HEK293 (cell line): Measurements from ENCODE around the gene DDX54.

ENCODE experiments used
- CTCF ChIA-PET: fragments of 350-600 bp; formaldehyde crosslinking; extraction: SDS; loops from one replicate; lab custom pipeline; 2021; ENCODE audit warnings: antibody characterized with exemption; lab: Yijun Ruan, JAX
- POLR2A ChIA-PET: fragments of 300-600 bp; formaldehyde crosslinking; extraction: SDS; loops from one replicate; lab custom pipeline; 2020; ENCODE audit warnings: antibody characterized with exemption, inconsistent platforms; lab: Yijun Ruan, JAX
- H3K27ac ChIP-seq: fragments of 200-500 bp; sonication (Bioruptor generic); 2 replicates; pipeline ENCODE4 v1.5.1; 2014; ENCODE audit warnings: low read depth, low read length, control low read depth, inconsistent platforms; ENCODE audit errors: extremely low read depth
- H3K36me3 ChIP-seq, 2 experiments: fragments of 200-500 bp in 1 of 2; sonication (Bioruptor generic) in 1 of 2; 1 replicate in 1 of 2; 2 replicates in 1 of 2; pipeline ENCODE4 v1.5.1; 2014 to 2017; ENCODE audit warnings: inconsistent platforms in 2 of 2, low read length in 2 of 2; ENCODE audit not compliant: control insufficient read depth in 2 of 2, insufficient read depth in 1 of 2
- H3K4me1 ChIP-seq: fragments of 200-500 bp; sonication (Bioruptor generic); 2 replicates; pipeline ENCODE4 v1.5.1; 2014; ENCODE audit warnings: mild to moderate bottlenecking, low read length, inconsistent platforms; ENCODE audit not compliant: control insufficient read depth, insufficient read depth
- H3K4me3 ChIP-seq: 2 replicates; pipeline ENCODE4 v1.5.1; 2011; ENCODE audit warnings: low read depth, mild to moderate bottlenecking, control low read depth, low read length, moderate library complexity
- H3K9me3 ChIP-seq: fragments of 200-500 bp; sonication (Bioruptor generic); 2 replicates; pipeline ENCODE4 v1.5.1; 2014; ENCODE audit warnings: low read depth, low read length, inconsistent platforms; ENCODE audit not compliant: control insufficient read depth, insufficient read depth
- FEZF1 ChIP-seq: fragments of 450-650 bp; formaldehyde crosslinking; IDR thresholded peaks from 2 replicates; pipeline ENCODE4 v1.5.1; 2016; ENCODE audit warnings: missing biosample characterization, missing genetic modification characterization
- KLF8 ChIP-seq: fragments of 450-650 bp; formaldehyde crosslinking; IDR thresholded peaks from 2 replicates; pipeline ENCODE4 v1.5.1; 2016; ENCODE audit warnings: missing biosample characterization, missing genetic modification characterization
- SCRT2 ChIP-seq: fragments of 450-650 bp; formaldehyde crosslinking; IDR thresholded peaks from 2 replicates; pipeline ENCODE4 v1.5.1; 2016; ENCODE audit warnings: missing biosample characterization, missing genetic modification characterization
- ZBTB48 ChIP-seq: fragments of 450-650 bp; formaldehyde crosslinking; IDR thresholded peaks from 2 replicates; pipeline ENCODE4 v1.5.1; 2016; ENCODE audit warnings: missing biosample characterization, missing genetic modification characterization
- ZNF121 ChIP-seq: fragments of 450-650 bp; formaldehyde crosslinking; IDR thresholded peaks from 2 replicates; pipeline ENCODE4 v1.5.1; 2016; ENCODE audit warnings: missing biosample characterization, missing genetic modification characterization
- ZNF132 ChIP-seq: fragments of 450-650 bp; formaldehyde crosslinking; IDR thresholded peaks from 2 replicates; pipeline ENCODE4 v1.5.1; 2017; ENCODE audit warnings: missing biosample characterization, missing genetic modification characterization, borderline replicate concordance
- ZNF366 ChIP-seq: fragments of 450-650 bp; formaldehyde crosslinking; conservative IDR thresholded peaks from 2 replicates; pipeline ENCODE4 v1.5.1; 2016; ENCODE audit warnings: missing biosample characterization, missing genetic modification characterization
- ZNF423 ChIP-seq: fragments of 450-650 bp; formaldehyde crosslinking; IDR thresholded peaks from 2 replicates; pipeline ENCODE4 v1.5.1; 2016; ENCODE audit warnings: missing biosample characterization, missing genetic modification characterization
- ZNF473 ChIP-seq: fragments of 450-650 bp; formaldehyde crosslinking; IDR thresholded peaks from 2 replicates; pipeline ENCODE4 v1.5.1; 2017; ENCODE audit warnings: missing biosample characterization, missing genetic modification characterization
- ZNF768 ChIP-seq: fragments of 450-650 bp; formaldehyde crosslinking; IDR thresholded peaks from 2 replicates; pipeline ENCODE4 v1.5.1; 2018; ENCODE audit warnings: missing biosample characterization, mild to moderate bottlenecking, missing genetic modification characterization
- ZSCAN16 ChIP-seq: fragments of 450-650 bp; formaldehyde crosslinking; IDR thresholded peaks from 2 replicates; pipeline ENCODE4 v1.5.1; 2016; ENCODE audit warnings: missing biosample characterization, missing genetic modification characterization
- TF ChIP-seq, protein P1 (sequence below): fragments of 450-650 bp; formaldehyde crosslinking; IDR thresholded peaks from 2 replicates; pipeline ENCODE4 v1.5.1; 2016; ENCODE audit warnings: missing biosample characterization, missing genetic modification characterization
- TF ChIP-seq, protein P2 (sequence below): fragments of 450-650 bp; formaldehyde crosslinking; IDR thresholded peaks from 2 replicates; pipeline ENCODE4 v1.5.1; 2017; ENCODE audit warnings: missing biosample characterization, missing genetic modification characterization

DDX54 gene

DNA sequence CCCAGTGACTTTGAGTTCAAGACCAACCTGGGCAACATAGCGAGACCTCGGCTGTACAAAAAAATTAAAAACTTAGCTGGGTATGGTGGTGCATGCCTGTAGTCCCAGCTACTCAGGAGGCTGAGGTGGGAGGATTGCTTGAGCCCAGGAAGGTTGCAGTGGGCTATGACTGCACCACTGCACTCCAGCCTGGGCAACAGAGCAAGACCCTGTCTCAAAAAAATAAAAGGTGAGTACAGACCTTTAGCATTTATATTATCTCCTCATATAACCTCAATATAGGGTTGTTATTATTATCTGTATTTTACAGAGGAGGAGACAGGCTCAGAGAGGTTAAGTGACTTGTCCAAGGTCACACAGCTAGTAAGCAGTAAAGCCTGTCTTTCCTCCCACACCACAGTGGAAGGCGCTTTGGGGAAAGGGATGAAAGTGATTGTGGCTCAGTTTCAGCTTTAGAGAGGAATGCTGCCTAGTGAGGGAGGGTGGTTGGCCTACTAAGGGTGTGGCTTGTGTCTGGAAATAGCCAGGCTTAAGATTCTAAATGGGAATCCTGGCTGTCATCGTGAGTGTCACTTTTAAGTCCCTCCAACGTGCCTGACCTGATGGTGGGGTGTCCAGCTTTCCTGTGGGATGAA is 43.2 kb upstream of the DDX54 start:
- peaks cover 0 to 54% of the 10 kb centered on the region in 2 experiments; a peak in 1 of 3 replicates for H3K36me3 ChIP-seq
- no peaks in the 10 kb centered on the region for H3K9me3 ChIP-seq
- POLR2A ChIA-PET: no interaction called here
- H3K4me1 ChIP-seq: no peaks in the 10 kb centered on the region
- H3K27ac ChIP-seq: no peak overlapping the region
- CTCF ChIA-PET: no interaction called here
- TF ChIP-seq ZNF121 (tag by site-specific recombination): peak; percentile 65
- no peak for TF ChIP-seq ZSCAN16 (tag by site-specific recombination)
- no peak for TF ChIP-seq ZNF423 (tag by site-specific recombination)
- TF ChIP-seq KLF8 (tag by site-specific recombination): no peak
- TF ChIP-seq ZNF768 (tag by site-specific recombination): peak; percentile 80; the same call in 1 of the 2 replicates
- no peak overlapping the region for H3K4me3 ChIP-seq

GRCh38 chr12:113227686-113228391 is 42.6 kb upstream of the DDX54 start:
- no peak for TF ChIP-seq ZNF132
- no peak for TF ChIP-seq ZNF473 (tag by site-specific recombination)
- TF ChIP-seq ZNF768 (tag by site-specific recombination): peak; percentile 75
- no peak for TF ChIP-seq ZBTB48
- no peak for TF ChIP-seq FEZF1 (tag by site-specific recombination)
- H3K36me3 ChIP-seq: peaks cover 0 to 47% of the 10 kb centered on the region in 2 experiments; a peak in 1 of 3 replicates
- CTCF ChIA-PET: no interaction called here
- H3K27ac ChIP-seq: no peak overlapping the region
- H3K4me1 ChIP-seq: no peaks in the 10 kb centered on the region
- POLR2A ChIA-PET: interaction anchor here (0.6 kb wide), 1 partner anchor 31 kb away, joined by 9 read pairs; no protein-coding TSS in a partner anchor
- no peak overlapping the region for H3K4me3 ChIP-seq
- no peaks in the 10 kb centered on the region for H3K9me3 ChIP-seq

- Histone ChIP-seq H3K9me3 (no peaks in the 10 kb centered on the region), H3K27ac (no peak overlapping the region), H3K4me1 (no peaks in the 10 kb centered on the region), H3K4me3 (no peak overlapping the region), H3K36me3 (peaks cover 0 to 38% of the 10 kb centered on the region in 2 experiments; a peak in 1 of 3 replicates)
- TF ChIP-seq SCRT2 (tag by site-specific recombination) (no peak), ZNF366 (tag by site-specific recombination) (no peak), ZNF768 (tag by site-specific recombination) (no peak)
- TF ChIP-seq, protein P1, sequence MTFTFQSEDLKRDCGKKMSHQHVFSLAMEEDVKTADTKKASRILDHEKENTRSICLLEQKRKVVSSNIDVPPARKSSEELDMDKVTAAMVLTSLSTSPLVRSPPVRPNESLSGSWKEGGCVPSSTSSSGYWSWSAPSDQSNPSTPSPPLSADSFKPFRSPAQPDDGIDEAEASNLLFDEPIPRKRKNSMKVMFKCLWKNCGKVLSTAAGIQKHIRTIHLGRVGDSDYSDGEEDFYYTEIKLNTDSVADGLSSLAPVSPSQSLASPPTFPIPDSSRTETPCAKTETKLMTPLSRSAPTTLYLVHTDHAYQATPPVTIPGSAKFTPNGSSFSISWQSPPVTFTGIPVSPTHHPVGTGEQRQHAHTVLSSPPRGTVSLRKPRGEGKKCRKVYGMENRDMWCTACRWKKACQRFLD (tag by site-specific recombination): no peak
- TF ChIP-seq, protein P2, sequence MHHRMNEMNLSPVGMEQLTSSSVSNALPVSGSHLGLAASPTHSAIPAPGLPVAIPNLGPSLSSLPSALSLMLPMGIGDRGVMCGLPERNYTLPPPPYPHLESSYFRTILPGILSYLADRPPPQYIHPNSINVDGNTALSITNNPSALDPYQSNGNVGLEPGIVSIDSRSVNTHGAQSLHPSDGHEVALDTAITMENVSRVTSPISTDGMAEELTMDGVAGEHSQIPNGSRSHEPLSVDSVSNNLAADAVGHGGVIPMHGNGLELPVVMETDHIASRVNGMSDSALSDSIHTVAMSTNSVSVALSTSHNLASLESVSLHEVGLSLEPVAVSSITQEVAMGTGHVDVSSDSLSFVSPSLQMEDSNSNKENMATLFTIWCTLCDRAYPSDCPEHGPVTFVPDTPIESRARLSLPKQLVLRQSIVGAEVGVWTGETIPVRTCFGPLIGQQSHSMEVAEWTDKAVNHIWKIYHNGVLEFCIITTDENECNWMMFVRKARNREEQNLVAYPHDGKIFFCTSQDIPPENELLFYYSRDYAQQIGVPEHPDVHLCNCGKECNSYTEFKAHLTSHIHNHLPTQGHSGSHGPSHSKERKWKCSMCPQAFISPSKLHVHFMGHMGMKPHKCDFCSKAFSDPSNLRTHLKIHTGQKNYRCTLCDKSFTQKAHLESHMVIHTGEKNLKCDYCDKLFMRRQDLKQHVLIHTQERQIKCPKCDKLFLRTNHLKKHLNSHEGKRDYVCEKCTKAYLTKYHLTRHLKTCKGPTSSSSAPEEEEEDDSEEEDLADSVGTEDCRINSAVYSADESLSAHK (tag by site-specific recombination): peak; percentile 75
- ChIA-PET POLR2A (interaction anchor here (0.6 kb wide), 1 partner anchor 30 kb away, joined by 9 read pairs; no protein-coding TSS in a partner anchor), CTCF (interaction anchor here (0.6 to 0.8 kb wide), 2 partner anchors 9 to 31 kb away, joined by 3 read pairs; no protein-coding TSS in a partner anchor)
These were observed 41.7 kb upstream of the DDX54 start for GRCh38 chr12:113226696-113227568.
